HCT116 (cell line): ENCODE measurements around the gene C12orf57. TPM values are rescaled to one million over a fixed set of nuclear protein-coding genes. Genes with fewer than 3 reads are reported as not detected.

Experiments used
- ATAC-seq: fragments of 200-7000 bp; cut with Tn5 transposase; 2 replicates; pipeline ENCODE4 v1.9.1; 2020; ENCODE audit warnings: mild to moderate bottlenecking, moderate library complexity
- BruUV-seq: library from RNA; stranded (reverse); fragments of 400-500 nt; replicated peaks from 2 replicates; lab custom pipeline; 2021; lab: Mats Ljungman, UMichigan
- CTCF ChIA-PET: fragments of 300-600 bp; sonication (Branson Sonifier 250); formaldehyde crosslinking; loops from one replicate; lab custom pipeline; 2021; ENCODE audit warnings: antibody characterized with exemption; lab: Charles Lee
- POLR2A ChIA-PET: fragments of 300-600, 350-600 bp; sonication (Branson Sonifier 250); formaldehyde crosslinking; loops from one replicate; lab custom pipeline; 2021; ENCODE audit warnings: antibody characterized with exemption; lab: Charles Lee
- RAD21 ChIA-PET, 2 experiments: fragments of 300-600 bp; sonication (Branson Sonifier 250); formaldehyde crosslinking; loops; one replicate each; lab custom pipeline; 2023; ENCODE audit warnings: low total read pairs in 2 of 2; ENCODE audit not compliant: uncharacterized antibody in 2 of 2, unreplicated experiment in 2 of 2, low non-redundant PET in 1 of 2; lab: Charles Lee
- DNase-seq: peaks from one replicate; pipeline ENCODE4 v3.0.0-alpha.2; 2010; ENCODE audit warnings: low read depth, low spot score
- H2AFZ ChIP-seq: fragments of 200-600 bp; shearing (Covaris generic), sonication (generic); 2 replicates; pipeline ENCODE4 v1.6.1; 2017; ENCODE audit warnings: low read depth, mixed run types, mixed read lengths, antibody characterized with exemption, low read length; ENCODE audit not compliant: poor library complexity, severe bottlenecking
- H3K27ac ChIP-seq: 2 replicates; pipeline ENCODE4 v1.5.1; 2012; ENCODE audit warnings: low read depth, low read length
- H3K27me3 ChIP-seq: fragments of 200-600 bp; sonication (generic); 2 replicates; pipeline ENCODE4 v1.6.1; 2016; ENCODE audit warnings: mixed run types, low read length, mixed read lengths; ENCODE audit not compliant: insufficient read depth
- H3K36me3 ChIP-seq, 2 experiments: fragments of 200-500 bp in 1 of 2; fragments of 200-600 bp in 1 of 2; sonication (Bioruptor generic) in 1 of 2; sonication (generic) in 1 of 2; 2 replicates each; pipeline versions ENCODE4 v1.5.1 to v1.6.1; 2014 to 2016; ENCODE audit warnings: low read length in 2 of 2, inconsistent platforms in 1 of 2, mixed read lengths in 1 of 2, mixed run types in 1 of 2; ENCODE audit not compliant: insufficient read depth in 2 of 2, control insufficient read depth in 1 of 2
- H3K4me1 ChIP-seq, 2 experiments: fragments of 200-600 bp in 1 of 2; sonication (generic) in 1 of 2; 2 replicates each; pipeline versions ENCODE4 v1.5.1 to v1.6.1; 2012 to 2017; ENCODE audit warnings: low read length in 2 of 2, inconsistent platforms in 1 of 2, mild to moderate bottlenecking in 1 of 2, mixed read lengths in 1 of 2, mixed run types in 1 of 2, moderate library complexity in 1 of 2; ENCODE audit not compliant: insufficient read depth in 2 of 2, control insufficient read depth in 1 of 2
- H3K4me2 ChIP-seq: fragments of 200-600 bp; sonication (generic); 2 replicates; pipeline ENCODE4 v1.6.1; 2017; ENCODE audit warnings: mixed run types, low read length, mixed read lengths
- H3K4me3 ChIP-seq, 2 experiments: fragments of 200-600 bp in 1 of 2; sonication (generic) in 1 of 2; replicated peaks in 1 of 2; 2 replicates each; pipeline ENCODE4 v1.5.1; 2011 to 2016; ENCODE audit warnings: low read length in 2 of 2, control low read depth in 1 of 2, low read depth in 1 of 2, mild to moderate bottlenecking in 1 of 2, mixed read lengths in 1 of 2, mixed run types in 1 of 2
- H3K79me2 ChIP-seq: fragments of 200-600 bp; sonication (generic); 2 replicates; pipeline ENCODE4 v1.6.1; 2017; ENCODE audit warnings: mild to moderate bottlenecking, mixed run types, low read length, moderate library complexity, mixed read lengths; ENCODE audit not compliant: insufficient read depth
- H3K9ac ChIP-seq: fragments of 200-600 bp; sonication (generic); 2 replicates; pipeline ENCODE4 v1.6.1; 2016; ENCODE audit warnings: low read length, mixed read lengths
- H3K9me2 ChIP-seq: fragments of 200-600 bp; sonication (generic), shearing (Covaris generic); 2 replicates; pipeline ENCODE4 v1.6.1; 2017; ENCODE audit warnings: mixed run types, mild to moderate bottlenecking, moderate library complexity; ENCODE audit not compliant: insufficient read depth
- H3K9me3 ChIP-seq, 2 experiments: fragments of 200-500 bp in 1 of 2; fragments of 200-600 bp in 1 of 2; sonication (Bioruptor generic) in 1 of 2; sonication (generic) in 1 of 2; 2 replicates each; pipeline ENCODE4 v1.6.1; 2014 to 2017; ENCODE audit warnings: low read length in 2 of 2, mixed read lengths in 2 of 2, inconsistent platforms in 1 of 2, low read depth in 1 of 2, mild to moderate bottlenecking in 1 of 2, mixed run types in 1 of 2, moderate library complexity in 1 of 2; ENCODE audit not compliant: control insufficient read depth in 1 of 2, insufficient read depth in 1 of 2
- H4K20me1 ChIP-seq: fragments of 200-600 bp; sonication (generic), shearing (Covaris generic); 2 replicates; pipeline ENCODE4 v1.6.1; 2017; ENCODE audit warnings: mixed run types, mild to moderate bottlenecking, moderate library complexity; ENCODE audit not compliant: insufficient read depth
- CBX3 ChIP-seq: IDR thresholded peaks from 2 replicates; pipeline ENCODE4 v1.6.1; 2012; ENCODE audit warnings: low read depth
- CEBPB ChIP-seq: IDR thresholded peaks from 2 replicates; pipeline ENCODE4 v1.6.1; 2012; ENCODE audit warnings: low read depth
- CTCF ChIP-seq, 3 experiments: fragments of 200-600 bp in 1 of 3; sonication (generic) in 1 of 3; IDR thresholded peaks in 2 of 3; conservative IDR thresholded peaks in 1 of 3; 2 replicates each; pipeline ENCODE4 v1.5.1; 2012 to 2017; ENCODE audit warnings: low read depth in 2 of 3, low read length in 2 of 3, antibody characterized with exemption in 1 of 3, borderline replicate concordance in 1 of 3, control low read depth in 1 of 3, mild to moderate bottlenecking in 1 of 3, mixed read lengths in 1 of 3, mixed run types in 1 of 3, moderate library complexity in 1 of 3; ENCODE audit not compliant: insufficient read depth in 1 of 3
- ELF1 ChIP-seq: IDR thresholded peaks from 2 replicates; pipeline ENCODE4 v1.6.1; 2012; ENCODE audit warnings: low read depth, borderline replicate concordance
- EZH2 ChIP-seq: fragments of 200-600 bp; sonication (generic); IDR thresholded peaks from 2 replicates; pipeline ENCODE4 v1.6.1; 2017; ENCODE audit warnings: antibody characterized with exemption, mixed run types
- EZH2phosphoT487 ChIP-seq: fragments of 200-600 bp; IDR thresholded peaks from 2 replicates; pipeline ENCODE4 v1.6.1; 2018; ENCODE audit warnings: antibody characterized with exemption, borderline replicate concordance
- FOSL1 ChIP-seq: IDR thresholded peaks from 2 replicates; pipeline ENCODE4 v1.6.1; 2012; ENCODE audit warnings: low read depth
- JUND ChIP-seq: IDR thresholded peaks from 2 replicates; pipeline ENCODE4 v1.6.1; 2012
- MAX ChIP-seq: IDR thresholded peaks from 2 replicates; pipeline ENCODE4 v1.6.1; 2012
- POLR2A ChIP-seq: IDR thresholded peaks from 2 replicates; pipeline ENCODE4 v1.7.0; 2011; ENCODE audit warnings: borderline replicate concordance; ENCODE audit not compliant: insufficient read depth, insufficient read length; ENCODE audit errors: extremely low read depth
- POLR2AphosphoS5 ChIP-seq: IDR thresholded peaks from 2 replicates; pipeline ENCODE4 v1.6.1; 2011; ENCODE audit warnings: mild to moderate bottlenecking, low read depth, low read length, moderate library complexity
- RAD21 ChIP-seq: IDR thresholded peaks from 2 replicates; pipeline ENCODE4 v1.6.1; 2012; ENCODE audit warnings: low read depth, mild to moderate bottlenecking
- SIN3A ChIP-seq: IDR thresholded peaks from 2 replicates; pipeline ENCODE4 v1.6.1; 2012; ENCODE audit warnings: low read depth
- SP1 ChIP-seq: IDR thresholded peaks from 2 replicates; pipeline ENCODE4 v1.6.1; 2012; ENCODE audit warnings: low read depth
- SRF ChIP-seq: IDR thresholded peaks from 2 replicates; pipeline ENCODE4 v1.6.1; 2012; ENCODE audit warnings: low read depth
- YY1 ChIP-seq: IDR thresholded peaks from 2 replicates; pipeline ENCODE4 v1.6.1; 2011; ENCODE audit warnings: low read length, low read depth, moderate library complexity, mild to moderate bottlenecking; ENCODE audit not compliant: insufficient replicate concordance; ENCODE audit errors: extremely low read depth
- ZFX ChIP-seq: fragments of 450-650 bp; IDR thresholded peaks from 2 replicates; pipeline ENCODE4 v1.6.1; 2017
- ZNF274 ChIP-seq: fragments of 200-500 bp; sonication (Bioruptor generic); IDR thresholded peaks from 2 replicates; pipeline ENCODE4 v1.6.1; 2014; ENCODE audit warnings: mild to moderate bottlenecking, low read depth, low read length, inconsistent platforms
- intact Hi-C: fragments of 100-400 bp; cut with micrococcal nuclease; formaldehyde crosslinking; loops from 2 replicates; pipeline ENCODE4 v1.10.0; 2022
- total RNA-seq: library from RNA; stranded (reverse); gene quantifications from one replicate; pipeline ENCODE4 v1.2.1, GENCODE V29; 2021; ENCODE audit not compliant: unreplicated experiment
- TF ChIP-seq, protein P1 (sequence below): IDR thresholded peaks from 2 replicates; pipeline ENCODE4 v1.6.1; 2012

C12orf57 gene
- total RNA-seq, 1 experiment from 2014 or later: 202 TPM

DNA sequence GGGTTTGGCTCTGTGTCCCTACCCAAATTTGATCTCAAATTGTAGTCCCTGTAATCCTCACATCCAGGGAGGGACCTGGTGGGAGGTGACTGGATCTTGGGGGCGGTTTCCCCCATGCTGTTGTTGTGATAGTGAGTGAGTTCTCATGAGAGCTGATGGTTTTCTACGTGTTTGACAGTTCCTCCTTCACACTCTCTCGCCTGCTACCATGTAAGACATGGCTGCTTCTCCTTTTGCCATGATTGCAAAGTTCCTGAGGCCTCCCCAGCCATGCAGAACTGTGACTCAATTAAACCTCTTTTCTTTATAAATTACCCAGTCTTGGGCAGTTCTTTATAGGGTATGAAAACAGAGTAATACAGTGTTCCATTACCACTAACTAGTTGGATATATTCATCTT lies 49.5 kb upstream of the C12orf57 start:
- RAD21 ChIA-PET: no interaction called here
- POLR2A ChIA-PET: interaction anchor here (0.7 kb wide), 1 partner anchor 20 kb away, joined by 3 read pairs; the partner anchor contains the start of gene ENO2

DNA sequence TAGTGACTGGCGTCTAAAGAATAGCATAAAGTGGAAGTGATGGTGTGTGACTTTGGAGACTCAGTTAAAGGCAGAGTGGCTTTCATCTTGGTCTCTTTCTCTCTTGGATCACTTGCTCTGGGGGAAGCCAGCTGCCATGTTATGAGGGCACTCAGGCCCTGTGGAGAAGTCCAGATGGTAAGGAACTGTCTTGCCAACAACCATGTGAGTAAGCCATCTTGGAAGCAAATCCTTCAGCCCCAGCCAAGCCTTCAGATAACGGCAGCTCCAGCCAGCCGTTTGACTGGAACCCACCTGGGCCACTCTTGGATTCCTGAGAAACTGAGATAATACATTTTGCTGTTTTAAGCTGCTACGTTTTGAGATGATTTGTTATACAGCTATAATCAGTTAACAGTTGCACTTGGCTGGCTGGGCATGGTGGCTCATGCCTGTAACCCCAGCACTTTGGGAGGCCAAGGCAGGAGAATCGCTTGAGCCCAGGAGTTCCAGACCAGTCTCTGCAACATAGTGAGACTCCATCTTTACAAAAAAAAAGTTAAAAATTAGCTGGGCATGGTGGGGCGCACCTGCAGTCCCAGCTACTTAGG lies 46.9 kb upstream of the C12orf57 start:
- Histone ChIP-seq H3K27ac (no peak overlapping the region), H3K36me3 (no peaks in the 10 kb centered on the region), H3K4me1 (peaks cover 0 to 13% of the 10 kb centered on the region in 2 experiments; a peak in 3 of 4 replicates), H3K4me3 (no peak overlapping the region), H3K79me2 (no peaks in the 10 kb centered on the region), H3K9ac (no peak overlapping the region), H3K27me3 (no peaks in the 10 kb centered on the region), H3K9me2 (no peaks in the 10 kb centered on the region), H4K20me1 (no peaks in the 10 kb centered on the region), H3K4me2 (no peak overlapping the region), H2AFZ (no peak overlapping the region), H3K9me3 (no peaks in the 10 kb centered on the region)
- ChIA-PET CTCF (no interaction called here), RAD21 (no interaction called here), POLR2A (interaction anchor here (1.1 kb wide), 1 partner anchor 47 kb away, joined by 3 read pairs; the partner anchor contains the start of genes C12orf57 and RNU7-1)
- TF ChIP-seq YY1 (no peak), CBX3 (no peak), POLR2A (no peak), JUND (no peak), FOSL1 (no peak), RAD21 (no peak), ZFX (no peak), EZH2 (no peak), SIN3A (no peak), SRF (no peak), CTCF (IDR thresholded peaks at IDR 0.05 in 2 of 3, conservative IDR thresholded peaks at IDR 0.05 in 1 of 3; ENCODE audit: borderline replicate concordance in 1 of 3, insufficient read depth in 1 of 3, low read depth in 2 of 3, low read length in 2 of 3) (no peak), SP1 (no peak), ZNF274 (no peak), EZH2phosphoT487 (no peak), POLR2AphosphoS5 (no peak), ELF1 (no peak)
- TF ChIP-seq, protein P1, sequence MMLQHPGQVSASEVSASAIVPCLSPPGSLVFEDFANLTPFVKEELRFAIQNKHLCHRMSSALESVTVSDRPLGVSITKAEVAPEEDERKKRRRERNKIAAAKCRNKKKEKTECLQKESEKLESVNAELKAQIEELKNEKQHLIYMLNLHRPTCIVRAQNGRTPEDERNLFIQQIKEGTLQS: no peak
- BruUV-seq: no TSS peak
- ATAC-seq (no peak), DNase-seq (no peak)
- intact Hi-C loops: no loop called here

More for the DNA sequence above, 49.5 kb upstream of the C12orf57 start:
- DNase-seq: no peak
- intact Hi-C loops: no loop called here
- no peak for TF ChIP-seq FOSL1
- no peak for TF ChIP-seq CBX3
- no peak for TF ChIP-seq EZH2phosphoT487
- TF ChIP-seq CEBPB: no peak
- TF ChIP-seq MAX: no peak
- no peak for TF ChIP-seq EZH2
- no peak overlapping the region for H2AFZ ChIP-seq
- no peaks in the 10 kb centered on the region for H3K36me3 ChIP-seq
- no peak overlapping the region for H3K4me3 ChIP-seq
- no peaks in the 10 kb centered on the region for H4K20me1 ChIP-seq
- ATAC-seq: no peak
- CTCF ChIA-PET: no interaction called here
- peaks cover 12 to 19% of the 10 kb centered on the region in 2 experiments for H3K4me1 ChIP-seq
- no peaks in the 10 kb centered on the region for H3K27me3 ChIP-seq
- no TSS peak for BruUV-seq
- no peaks in the 10 kb centered on the region for H3K9me3 ChIP-seq
- H3K9ac ChIP-seq: no peak overlapping the region
- no peaks in the 10 kb centered on the region for H3K79me2 ChIP-seq
- H3K9me2 ChIP-seq: no peaks in the 10 kb centered on the region
- H3K4me2 ChIP-seq: no peak overlapping the region
- no peak overlapping the region for H3K27ac ChIP-seq
